GM12865 (cell line): ENCODE measurements around the gene PXYLP1.

Experiments
- DNase-seq: peaks from one replicate; pipeline ENCODE4 v3.0.0; 2010; ENCODE audit warnings: low read depth
- H3K4me3 ChIP-seq: 2 replicates; pipeline ENCODE4 v1.5.1; 2011; ENCODE audit warnings: mild to moderate bottlenecking, low read depth, low read length, control low read depth
- TF ChIP-seq, protein P1 (sequence below): IDR thresholded peaks from 2 replicates; pipeline ENCODE4 v1.5.1; 2011; ENCODE audit warnings: low read length, control low read depth, low read depth, inconsistent platforms; ENCODE audit not compliant: insufficient read depth; ENCODE audit errors: missing control alignments

Gene PXYLP1

DNA sequence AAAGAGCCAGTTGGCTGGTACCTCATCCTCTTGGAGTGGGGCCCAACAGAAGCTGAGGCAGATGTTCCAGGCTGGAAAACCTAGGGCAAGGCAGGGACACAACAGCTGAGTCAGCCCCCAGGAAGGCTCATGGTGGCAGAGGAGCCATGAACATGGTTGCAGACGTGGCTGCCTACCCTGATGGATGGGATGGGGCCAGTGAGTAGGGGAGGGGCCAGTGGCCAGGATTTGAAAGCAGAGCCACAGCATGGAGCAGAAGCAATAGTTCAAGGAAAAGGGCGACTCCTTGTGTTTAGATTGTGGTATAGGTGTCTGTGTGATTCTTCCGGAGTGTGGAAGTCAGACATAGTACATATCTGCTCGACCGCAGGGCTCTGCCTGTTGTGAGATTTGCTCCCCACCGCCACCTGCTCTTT, 24.2 kb downstream of the PXYLP1 start:
- no peak overlapping the region for H3K4me3 ChIP-seq
- peak; percentile 27 for DNase-seq
- TF ChIP-seq, protein P1, sequence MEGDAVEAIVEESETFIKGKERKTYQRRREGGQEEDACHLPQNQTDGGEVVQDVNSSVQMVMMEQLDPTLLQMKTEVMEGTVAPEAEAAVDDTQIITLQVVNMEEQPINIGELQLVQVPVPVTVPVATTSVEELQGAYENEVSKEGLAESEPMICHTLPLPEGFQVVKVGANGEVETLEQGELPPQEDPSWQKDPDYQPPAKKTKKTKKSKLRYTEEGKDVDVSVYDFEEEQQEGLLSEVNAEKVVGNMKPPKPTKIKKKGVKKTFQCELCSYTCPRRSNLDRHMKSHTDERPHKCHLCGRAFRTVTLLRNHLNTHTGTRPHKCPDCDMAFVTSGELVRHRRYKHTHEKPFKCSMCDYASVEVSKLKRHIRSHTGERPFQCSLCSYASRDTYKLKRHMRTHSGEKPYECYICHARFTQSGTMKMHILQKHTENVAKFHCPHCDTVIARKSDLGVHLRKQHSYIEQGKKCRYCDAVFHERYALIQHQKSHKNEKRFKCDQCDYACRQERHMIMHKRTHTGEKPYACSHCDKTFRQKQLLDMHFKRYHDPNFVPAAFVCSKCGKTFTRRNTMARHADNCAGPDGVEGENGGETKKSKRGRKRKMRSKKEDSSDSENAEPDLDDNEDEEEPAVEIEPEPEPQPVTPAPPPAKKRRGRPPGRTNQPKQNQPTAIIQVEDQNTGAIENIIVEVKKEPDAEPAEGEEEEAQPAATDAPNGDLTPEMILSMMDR, result peak; percentile 36

DNA sequence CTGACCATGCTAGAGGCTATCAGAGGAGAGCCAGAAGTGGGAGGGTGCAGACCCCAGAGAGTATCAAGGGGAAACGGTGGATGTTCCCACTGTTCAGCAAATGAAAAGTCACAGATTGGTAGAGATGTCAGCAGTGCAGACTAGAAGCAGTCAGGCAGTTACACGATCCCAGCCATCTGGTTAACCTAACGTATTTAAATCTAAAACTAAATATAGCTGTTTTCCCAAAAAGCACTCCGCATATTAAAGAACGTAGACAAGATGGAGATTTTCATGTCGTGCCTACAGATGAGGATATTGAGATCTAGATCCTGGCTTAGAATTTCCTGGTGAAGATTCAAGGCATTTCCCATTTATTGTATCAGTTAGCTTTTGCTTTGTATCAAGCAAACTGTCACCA, 25.2 kb downstream of the PXYLP1 start:
- H3K4me3 ChIP-seq, result no peak overlapping the region
- DNase-seq, result no peak
- TF ChIP-seq, protein P1, result no peak

DNA sequence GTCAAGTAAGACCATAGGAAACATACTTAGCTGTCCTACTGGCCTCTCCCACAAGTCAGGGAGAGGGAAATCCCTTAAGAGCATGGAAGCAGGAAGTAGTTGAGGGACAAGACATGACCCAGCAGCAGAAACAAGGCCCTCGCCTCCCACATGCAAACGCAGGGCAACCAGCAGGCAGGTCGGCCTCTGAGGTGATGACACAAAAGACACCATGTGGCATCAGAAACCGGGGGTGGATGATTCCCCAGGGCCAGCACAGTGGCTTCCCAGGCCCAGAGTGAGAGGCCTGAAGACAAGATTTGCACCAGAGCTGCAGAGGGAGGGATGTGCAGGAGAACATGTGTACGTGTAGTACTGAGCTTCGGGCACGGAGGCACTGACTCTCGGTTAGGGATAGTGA, 26.3 kb downstream of the PXYLP1 start:
- no peak for DNase-seq
- no peak overlapping the region for H3K4me3 ChIP-seq
- TF ChIP-seq, protein P1, result no peak

DNA sequence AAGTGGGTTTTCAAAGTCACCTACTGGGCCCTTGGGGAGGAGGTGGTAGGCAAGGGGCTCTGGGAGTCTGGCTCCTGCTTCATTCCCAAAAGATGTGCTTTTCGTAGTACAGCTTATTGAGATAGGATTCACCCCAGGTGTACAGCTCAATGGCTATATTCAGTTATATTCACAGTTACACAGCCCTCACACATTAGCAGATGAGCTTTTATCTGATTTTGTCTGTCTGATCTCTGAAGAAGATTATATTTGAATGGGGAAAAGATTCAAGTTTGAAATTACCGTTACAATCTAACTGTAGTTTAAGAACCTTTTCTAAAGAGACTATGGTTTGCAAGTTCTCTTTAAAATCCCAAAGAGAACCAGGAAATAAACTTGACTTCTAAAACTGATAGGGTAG, 27.3 kb downstream of the PXYLP1 start:
- DNase-seq, result no peak
- TF ChIP-seq, protein P1, result no peak
- no peak overlapping the region for H3K4me3 ChIP-seq

DNA sequence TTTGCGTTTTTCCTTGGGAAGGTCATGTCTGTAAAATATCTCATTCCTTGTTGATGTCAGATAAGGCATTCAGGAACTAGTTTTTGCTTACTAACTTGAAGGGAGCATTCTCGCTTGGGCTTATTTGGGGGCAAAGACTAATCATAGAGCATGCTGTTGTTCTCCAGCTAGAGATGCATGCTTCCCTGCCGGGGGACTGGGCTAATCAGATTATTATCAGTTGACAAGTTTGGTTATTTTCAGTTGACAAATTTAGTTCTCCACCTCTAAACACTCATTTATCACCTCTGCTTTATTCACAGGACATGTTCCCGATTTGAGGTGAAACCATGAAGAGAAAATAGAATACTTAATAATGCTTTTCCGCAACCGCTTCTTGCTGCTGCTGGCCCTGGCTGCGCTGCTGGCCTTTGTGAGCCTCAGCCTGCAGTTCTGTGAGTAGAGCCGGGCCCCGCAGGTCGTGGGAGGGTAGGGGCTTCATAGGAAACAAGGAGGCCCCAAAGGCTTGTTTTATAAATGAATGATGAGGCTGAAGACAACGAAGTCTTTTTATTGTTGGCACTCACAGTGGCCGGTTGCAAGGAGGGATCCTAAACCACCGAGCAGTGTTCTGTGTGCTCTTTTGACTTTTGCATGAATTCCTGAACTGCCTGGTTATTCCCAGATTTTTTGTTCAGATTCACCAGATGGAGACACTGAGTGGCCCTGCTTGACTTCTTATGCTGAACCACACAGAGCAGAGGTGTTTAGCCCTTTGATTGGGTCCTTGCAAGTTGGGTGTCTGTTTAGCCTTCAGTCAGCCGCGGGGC, 28.4 kb downstream of the PXYLP1 start:
- TF ChIP-seq, protein P1, result no peak
- no peak overlapping the region for H3K4me3 ChIP-seq
- no peak for DNase-seq

DNA sequence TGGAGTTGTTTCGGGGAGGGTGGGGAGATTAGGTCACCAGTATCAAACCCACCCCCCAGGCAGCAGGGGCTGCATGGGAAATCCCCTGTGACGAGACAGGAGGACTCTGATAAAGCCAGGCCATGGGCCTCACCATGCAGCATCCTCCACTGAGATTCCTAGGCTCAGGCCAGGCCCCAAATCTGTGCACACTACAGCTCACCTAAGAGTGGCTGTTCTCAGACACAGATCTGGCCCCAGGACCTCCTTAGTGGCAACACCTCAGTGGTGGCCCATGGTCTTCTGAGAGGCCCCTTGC, 29.0 kb downstream of the PXYLP1 start:
- TF ChIP-seq, protein P1, result no peak
- DNase-seq, result no peak

More for the DNA sequence above, 29.0 kb downstream of the PXYLP1 start:
- no peak overlapping the region for H3K4me3 ChIP-seq
